ENCODE data around the gene CNTROB.
"Not testable (repeated sequence)": the region's sequence is repeated elsewhere in the genome, so short reads cannot be mapped to it uniquely, and the experiment has no call there.

The CNTROB gene

DNA sequence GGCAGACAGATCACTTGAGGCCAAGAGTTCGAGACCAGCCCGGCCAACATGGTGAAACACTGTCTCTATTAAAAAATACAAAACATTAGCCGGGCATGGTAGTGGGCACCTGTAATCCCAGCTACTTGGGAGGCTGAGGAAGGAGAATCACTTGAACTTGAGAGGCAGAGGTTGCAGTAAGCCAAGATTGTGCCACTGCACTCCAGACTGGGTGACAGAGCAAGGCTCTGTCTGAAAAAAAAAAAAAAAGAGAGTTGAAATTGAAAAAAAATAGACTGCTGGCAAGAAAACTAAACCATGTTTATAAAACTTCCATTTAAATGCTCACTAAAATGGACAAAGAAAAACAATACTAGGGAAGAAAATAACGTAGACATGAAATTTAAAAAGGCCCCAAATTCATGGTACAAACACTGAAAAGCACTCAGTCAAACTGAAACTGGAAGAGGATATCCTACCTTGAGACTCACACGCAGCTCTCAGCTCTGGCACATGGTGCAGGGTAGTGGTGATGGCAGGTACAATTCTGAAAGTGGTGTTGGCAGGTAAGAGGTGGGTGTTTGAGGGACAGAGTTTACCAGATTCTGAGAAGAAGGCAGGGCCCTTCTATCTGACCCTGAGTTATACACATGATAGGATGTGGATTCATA lies 19.3 kb downstream of the CNTROB start:
- TF ChIP-seq, protein P1, sequence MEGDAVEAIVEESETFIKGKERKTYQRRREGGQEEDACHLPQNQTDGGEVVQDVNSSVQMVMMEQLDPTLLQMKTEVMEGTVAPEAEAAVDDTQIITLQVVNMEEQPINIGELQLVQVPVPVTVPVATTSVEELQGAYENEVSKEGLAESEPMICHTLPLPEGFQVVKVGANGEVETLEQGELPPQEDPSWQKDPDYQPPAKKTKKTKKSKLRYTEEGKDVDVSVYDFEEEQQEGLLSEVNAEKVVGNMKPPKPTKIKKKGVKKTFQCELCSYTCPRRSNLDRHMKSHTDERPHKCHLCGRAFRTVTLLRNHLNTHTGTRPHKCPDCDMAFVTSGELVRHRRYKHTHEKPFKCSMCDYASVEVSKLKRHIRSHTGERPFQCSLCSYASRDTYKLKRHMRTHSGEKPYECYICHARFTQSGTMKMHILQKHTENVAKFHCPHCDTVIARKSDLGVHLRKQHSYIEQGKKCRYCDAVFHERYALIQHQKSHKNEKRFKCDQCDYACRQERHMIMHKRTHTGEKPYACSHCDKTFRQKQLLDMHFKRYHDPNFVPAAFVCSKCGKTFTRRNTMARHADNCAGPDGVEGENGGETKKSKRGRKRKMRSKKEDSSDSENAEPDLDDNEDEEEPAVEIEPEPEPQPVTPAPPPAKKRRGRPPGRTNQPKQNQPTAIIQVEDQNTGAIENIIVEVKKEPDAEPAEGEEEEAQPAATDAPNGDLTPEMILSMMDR (IDR thresholded peaks at IDR 0.05; ENCODE audit: control insufficient read depth, insufficient read depth, low read depth, low read length, missing control alignments), result no peak
- H3K4me3 ChIP-seq (ENCODE audit: control insufficient read depth, low read depth, low read length), result no peak overlapping the region
- no peak for DNase-seq (ENCODE audit: low read depth)

DNA sequence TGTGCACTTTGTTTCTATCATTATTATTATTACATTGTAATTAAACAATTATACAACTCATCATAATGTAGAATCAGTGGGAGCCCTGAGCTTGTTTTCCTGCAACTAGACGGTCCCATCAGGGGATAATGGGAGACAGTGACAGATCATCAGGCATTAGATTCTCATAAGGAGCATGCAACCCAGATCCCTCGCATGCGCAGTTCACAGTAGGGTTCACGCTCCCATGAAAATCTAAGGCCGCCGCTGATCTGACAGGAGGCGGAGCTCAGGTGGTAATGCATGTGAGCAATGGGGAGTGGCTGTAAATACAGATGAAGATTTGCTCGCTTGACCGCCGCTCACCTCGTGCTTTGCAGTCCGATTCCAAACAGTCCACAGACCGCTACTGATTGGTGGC lies 21.3 kb downstream of the CNTROB start:
- H3K4me3 ChIP-seq (ENCODE audit: control insufficient read depth, low read depth, low read length); DNase-seq (ENCODE audit: low read depth): not testable (repeated sequence)

DNA sequence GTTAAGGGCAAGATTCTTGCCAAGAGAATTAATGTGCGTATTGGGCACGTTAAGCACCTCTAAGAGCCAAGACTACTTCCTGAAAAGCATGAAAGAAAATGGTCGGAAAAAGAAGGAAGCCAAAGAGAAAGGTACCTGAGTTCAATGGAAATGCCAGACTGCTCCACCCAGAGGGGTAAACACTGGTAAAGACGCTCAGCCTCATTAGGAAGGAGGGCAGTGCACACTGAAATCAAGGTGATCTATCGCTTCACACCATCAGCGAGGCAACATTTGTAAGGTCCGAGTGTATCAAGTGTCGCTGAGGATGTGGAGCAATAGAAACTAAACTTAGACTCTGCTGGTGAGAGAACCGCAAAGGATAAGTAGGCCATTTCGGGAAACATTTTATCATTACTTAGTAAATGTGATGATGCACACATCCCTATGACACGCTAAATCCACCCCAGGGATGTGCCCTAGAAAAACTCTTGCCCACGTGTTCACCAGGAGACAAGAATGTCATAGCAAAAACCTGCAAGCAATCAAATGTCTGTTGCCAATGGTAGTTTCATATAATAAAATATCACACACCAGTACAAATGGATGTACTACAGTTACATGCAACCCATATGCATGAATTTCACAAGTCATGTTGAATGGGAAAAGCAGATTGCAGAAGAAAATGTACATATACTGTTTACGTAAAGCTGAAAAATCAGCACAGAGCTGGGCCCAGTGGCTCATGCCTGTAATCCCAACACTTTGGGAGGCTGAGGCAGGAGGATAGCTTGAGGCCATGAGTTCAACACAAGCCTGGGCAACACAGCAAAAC lies 23.6 kb downstream of the CNTROB start:
- no peak overlapping the region for H3K4me3 ChIP-seq (ENCODE audit: control insufficient read depth, low read depth, low read length)
- DNase-seq (ENCODE audit: low read depth), result no peak
- TF ChIP-seq, protein P1 (IDR thresholded peaks at IDR 0.05; ENCODE audit: control insufficient read depth, insufficient read depth, low read depth, low read length, missing control alignments), result no peak

DNA sequence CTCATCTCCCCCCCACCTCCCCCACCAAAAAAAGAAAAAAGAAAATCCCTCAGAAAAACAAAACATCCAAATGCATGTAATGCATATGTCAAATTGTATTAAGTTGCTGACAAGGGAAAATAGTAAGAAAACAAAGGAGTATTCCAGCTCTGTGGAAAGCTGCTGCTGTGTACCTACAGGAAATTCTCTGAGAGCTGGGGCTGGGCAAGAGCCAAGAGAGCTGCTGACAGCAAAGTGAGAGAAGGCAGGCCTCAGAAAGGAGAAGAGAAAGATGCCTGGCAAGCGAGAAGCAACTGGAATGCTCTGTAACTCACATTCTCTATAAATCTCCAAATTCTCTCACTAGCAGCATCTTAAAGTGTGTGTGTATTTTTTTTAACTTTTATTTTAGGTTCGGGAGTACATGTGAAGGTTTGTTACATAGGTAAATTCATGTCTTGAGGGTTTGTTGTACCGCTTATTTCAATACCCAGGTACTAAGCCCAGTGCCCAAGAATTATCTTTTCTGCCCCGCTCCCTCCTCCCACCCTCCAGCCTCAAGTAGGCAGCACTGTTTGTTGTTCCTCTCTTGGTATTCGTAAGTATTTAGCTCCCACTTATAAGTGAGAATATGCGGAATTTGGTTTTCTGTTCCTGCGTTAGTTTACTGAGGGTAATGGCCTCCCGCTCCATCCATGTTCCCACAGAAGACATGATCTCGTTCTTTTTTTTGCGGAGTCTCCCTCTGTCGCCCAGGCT lies 24.4 kb downstream of the CNTROB start:
- H3K4me3 ChIP-seq (ENCODE audit: control insufficient read depth, low read depth, low read length), result no peak overlapping the region
- no peak for DNase-seq (ENCODE audit: low read depth)
- TF ChIP-seq, protein P1 (IDR thresholded peaks at IDR 0.05; ENCODE audit: control insufficient read depth, insufficient read depth, low read depth, low read length, missing control alignments), result no peak

DNA sequence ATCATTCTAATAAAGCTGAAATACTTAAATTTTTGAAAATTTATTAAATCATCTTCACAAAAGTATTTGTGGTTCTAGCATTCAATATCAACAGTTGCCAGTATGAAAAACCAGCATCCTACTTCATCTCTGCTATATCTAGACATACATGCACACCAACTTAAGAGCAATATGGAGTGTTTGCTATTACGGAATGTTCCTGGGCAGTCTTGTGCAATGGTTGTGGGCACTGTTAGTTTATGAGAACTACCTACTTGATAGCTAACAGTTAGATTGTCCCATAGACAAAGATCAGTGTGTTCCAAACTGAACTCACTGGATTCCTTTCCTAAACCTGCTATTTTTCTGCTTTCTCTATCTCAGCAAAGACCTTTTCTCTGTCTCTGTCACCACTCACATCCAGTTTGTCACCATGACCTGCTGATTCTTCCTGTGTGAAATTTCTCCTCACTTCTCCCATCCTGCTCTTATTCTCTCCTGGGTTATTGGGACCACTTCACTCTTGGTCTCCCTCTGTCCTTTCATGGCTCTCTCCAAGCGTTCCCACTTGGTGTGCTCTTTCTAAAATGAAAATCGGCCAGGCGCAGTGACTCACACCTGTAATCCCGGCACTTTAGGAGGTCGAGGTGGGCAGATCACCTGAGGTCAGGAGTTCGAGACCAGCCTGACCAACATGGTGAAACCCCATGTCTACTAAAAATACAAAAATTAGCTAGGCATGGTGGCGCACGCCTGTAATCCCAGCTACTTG lies 27.7 kb downstream of the CNTROB start:
- no peak overlapping the region for H3K4me3 ChIP-seq (ENCODE audit: control insufficient read depth, low read depth, low read length)
- TF ChIP-seq, protein P1 (IDR thresholded peaks at IDR 0.05; ENCODE audit: control insufficient read depth, insufficient read depth, low read depth, low read length, missing control alignments), result no peak
- DNase-seq (ENCODE audit: low read depth), result no peak

DNA sequence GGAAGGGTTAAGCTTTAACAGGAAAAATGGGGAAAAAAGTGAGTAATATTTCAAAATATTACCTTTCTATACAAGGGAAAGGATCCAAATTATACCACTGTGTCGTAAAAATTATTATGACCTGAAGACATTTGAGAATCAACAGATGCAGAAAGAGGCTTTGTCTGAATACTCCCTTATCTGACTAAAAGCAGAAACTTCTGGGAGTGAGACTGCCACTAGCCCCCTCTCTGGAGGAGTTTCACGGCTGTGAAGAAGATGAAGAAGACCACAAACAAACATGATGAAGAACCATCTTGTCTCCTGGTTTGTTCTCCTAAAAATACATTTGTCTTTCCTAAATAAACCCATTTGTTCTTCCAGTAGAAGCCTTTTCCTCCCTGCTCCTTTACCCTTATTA lies 29.4 kb downstream of the CNTROB start:
- no peak for DNase-seq (ENCODE audit: low read depth)
- TF ChIP-seq, protein P1 (IDR thresholded peaks at IDR 0.05; ENCODE audit: control insufficient read depth, insufficient read depth, low read depth, low read length, missing control alignments), result no peak

More for the DNA sequence above, 29.4 kb downstream of the CNTROB start:
- no peak overlapping the region for H3K4me3 ChIP-seq (ENCODE audit: control insufficient read depth, low read depth, low read length)
